ENCODE measurements around the gene FADS3. TPM values are rescaled to one million over a fixed set of nuclear protein-coding genes. Genes with fewer than 3 reads are reported as not detected.

The FADS3 gene
- total RNA-seq, 1 experiment from 2014 or later, result 22.6 TPM

DNA sequence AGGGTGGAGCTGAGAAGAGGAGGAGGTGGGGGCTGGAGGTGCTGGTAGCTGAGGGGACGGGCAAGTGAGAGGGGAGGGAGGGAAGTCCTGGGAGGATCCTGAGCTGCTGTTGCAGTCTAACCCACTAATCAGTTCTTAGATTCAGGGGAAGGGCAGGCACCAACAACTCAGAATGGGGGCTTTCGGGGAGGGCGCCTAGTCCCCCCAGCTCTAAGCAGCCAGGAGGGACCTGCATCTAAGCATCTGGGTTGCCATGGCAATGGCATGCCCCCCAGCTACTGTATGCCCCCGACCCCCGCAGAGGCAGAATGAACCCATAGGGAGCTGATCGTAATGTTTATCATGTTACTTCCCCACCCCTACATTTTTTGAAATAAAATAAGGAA, 24.4 kb downstream of the FADS3 start:
- no peaks in the 10 kb centered on the region for H3K9me3 ChIP-seq (ENCODE audit: control insufficient read depth, insufficient read depth, low read depth, low read length)
- DNase-seq (ENCODE audit: low read depth, low spot score), result no peak
- no peak for TF ChIP-seq POLR2AphosphoS5 (IDR thresholded peaks at IDR 0.05; ENCODE audit: low read depth, low read length)
- TF ChIP-seq, protein P1, sequence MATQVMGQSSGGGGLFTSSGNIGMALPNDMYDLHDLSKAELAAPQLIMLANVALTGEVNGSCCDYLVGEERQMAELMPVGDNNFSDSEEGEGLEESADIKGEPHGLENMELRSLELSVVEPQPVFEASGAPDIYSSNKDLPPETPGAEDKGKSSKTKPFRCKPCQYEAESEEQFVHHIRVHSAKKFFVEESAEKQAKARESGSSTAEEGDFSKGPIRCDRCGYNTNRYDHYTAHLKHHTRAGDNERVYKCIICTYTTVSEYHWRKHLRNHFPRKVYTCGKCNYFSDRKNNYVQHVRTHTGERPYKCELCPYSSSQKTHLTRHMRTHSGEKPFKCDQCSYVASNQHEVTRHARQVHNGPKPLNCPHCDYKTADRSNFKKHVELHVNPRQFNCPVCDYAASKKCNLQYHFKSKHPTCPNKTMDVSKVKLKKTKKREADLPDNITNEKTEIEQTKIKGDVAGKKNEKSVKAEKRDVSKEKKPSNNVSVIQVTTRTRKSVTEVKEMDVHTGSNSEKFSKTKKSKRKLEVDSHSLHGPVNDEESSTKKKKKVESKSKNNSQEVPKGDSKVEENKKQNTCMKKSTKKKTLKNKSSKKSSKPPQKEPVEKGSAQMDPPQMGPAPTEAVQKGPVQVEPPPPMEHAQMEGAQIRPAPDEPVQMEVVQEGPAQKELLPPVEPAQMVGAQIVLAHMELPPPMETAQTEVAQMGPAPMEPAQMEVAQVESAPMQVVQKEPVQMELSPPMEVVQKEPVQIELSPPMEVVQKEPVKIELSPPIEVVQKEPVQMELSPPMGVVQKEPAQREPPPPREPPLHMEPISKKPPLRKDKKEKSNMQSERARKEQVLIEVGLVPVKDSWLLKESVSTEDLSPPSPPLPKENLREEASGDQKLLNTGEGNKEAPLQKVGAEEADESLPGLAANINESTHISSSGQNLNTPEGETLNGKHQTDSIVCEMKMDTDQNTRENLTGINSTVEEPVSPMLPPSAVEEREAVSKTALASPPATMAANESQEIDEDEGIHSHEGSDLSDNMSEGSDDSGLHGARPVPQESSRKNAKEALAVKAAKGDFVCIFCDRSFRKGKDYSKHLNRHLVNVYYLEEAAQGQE (IDR thresholded peaks at IDR 0.05; ENCODE audit: insufficient read depth in 1 of 2, low read depth in 2 of 2, low read length in 1 of 2), result no peak
- TF ChIP-seq, protein P2, sequence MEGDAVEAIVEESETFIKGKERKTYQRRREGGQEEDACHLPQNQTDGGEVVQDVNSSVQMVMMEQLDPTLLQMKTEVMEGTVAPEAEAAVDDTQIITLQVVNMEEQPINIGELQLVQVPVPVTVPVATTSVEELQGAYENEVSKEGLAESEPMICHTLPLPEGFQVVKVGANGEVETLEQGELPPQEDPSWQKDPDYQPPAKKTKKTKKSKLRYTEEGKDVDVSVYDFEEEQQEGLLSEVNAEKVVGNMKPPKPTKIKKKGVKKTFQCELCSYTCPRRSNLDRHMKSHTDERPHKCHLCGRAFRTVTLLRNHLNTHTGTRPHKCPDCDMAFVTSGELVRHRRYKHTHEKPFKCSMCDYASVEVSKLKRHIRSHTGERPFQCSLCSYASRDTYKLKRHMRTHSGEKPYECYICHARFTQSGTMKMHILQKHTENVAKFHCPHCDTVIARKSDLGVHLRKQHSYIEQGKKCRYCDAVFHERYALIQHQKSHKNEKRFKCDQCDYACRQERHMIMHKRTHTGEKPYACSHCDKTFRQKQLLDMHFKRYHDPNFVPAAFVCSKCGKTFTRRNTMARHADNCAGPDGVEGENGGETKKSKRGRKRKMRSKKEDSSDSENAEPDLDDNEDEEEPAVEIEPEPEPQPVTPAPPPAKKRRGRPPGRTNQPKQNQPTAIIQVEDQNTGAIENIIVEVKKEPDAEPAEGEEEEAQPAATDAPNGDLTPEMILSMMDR (IDR thresholded peaks at IDR 0.05), result no peak
- no peak for TF ChIP-seq SIN3A (IDR thresholded peaks at IDR 0.05; ENCODE audit: borderline replicate concordance, insufficient read depth, low read depth, low read length)
- TF ChIP-seq TCF7L2 (IDR thresholded peaks at IDR 0.05; ENCODE audit: low read depth, low read length), result no peak
- ATAC-seq, result no peak
- no peaks in the 10 kb centered on the region for H3K36me3 ChIP-seq (ENCODE audit: control insufficient read depth, insufficient read depth, low read length)
- TSS peak; percentile 77 for BruUV-seq (replicated peaks)
- H3K4me3 ChIP-seq (ENCODE audit: low read depth in 2 of 2, low read length in 2 of 2), result no peak overlapping the region
- POLR2A ChIA-PET, result interaction anchor here (0.6 kb wide), 1 partner anchor 50 kb away, joined by 3 read pairs; the partner anchor contains the start of gene FADS1
- in situ Hi-C loops (cut with HindIII; ENCODE audit: low pct_unique_long_range_greater_than_20kb, low sequenced_read_pairs) (no loop called here), intact Hi-C loops (cut with micrococcal nuclease; ENCODE audit: unreplicated experiment) (no loop called here)
- H3K27me3 ChIP-seq (ENCODE audit: control insufficient read depth, insufficient read depth, low read length), result no peaks in the 10 kb centered on the region
- peaks cover 13% of the 10 kb centered on the region for H3K4me1 ChIP-seq (ENCODE audit: control insufficient read depth, insufficient read depth, low read length)
- no peak overlapping the region for H3K27ac ChIP-seq (ENCODE audit: low read length)
- CTCF ChIA-PET, result interaction anchor here (0.6 kb wide), 1 partner anchor 80 kb away, joined by 3 read pairs; no protein-coding TSS in a partner anchor

DNA sequence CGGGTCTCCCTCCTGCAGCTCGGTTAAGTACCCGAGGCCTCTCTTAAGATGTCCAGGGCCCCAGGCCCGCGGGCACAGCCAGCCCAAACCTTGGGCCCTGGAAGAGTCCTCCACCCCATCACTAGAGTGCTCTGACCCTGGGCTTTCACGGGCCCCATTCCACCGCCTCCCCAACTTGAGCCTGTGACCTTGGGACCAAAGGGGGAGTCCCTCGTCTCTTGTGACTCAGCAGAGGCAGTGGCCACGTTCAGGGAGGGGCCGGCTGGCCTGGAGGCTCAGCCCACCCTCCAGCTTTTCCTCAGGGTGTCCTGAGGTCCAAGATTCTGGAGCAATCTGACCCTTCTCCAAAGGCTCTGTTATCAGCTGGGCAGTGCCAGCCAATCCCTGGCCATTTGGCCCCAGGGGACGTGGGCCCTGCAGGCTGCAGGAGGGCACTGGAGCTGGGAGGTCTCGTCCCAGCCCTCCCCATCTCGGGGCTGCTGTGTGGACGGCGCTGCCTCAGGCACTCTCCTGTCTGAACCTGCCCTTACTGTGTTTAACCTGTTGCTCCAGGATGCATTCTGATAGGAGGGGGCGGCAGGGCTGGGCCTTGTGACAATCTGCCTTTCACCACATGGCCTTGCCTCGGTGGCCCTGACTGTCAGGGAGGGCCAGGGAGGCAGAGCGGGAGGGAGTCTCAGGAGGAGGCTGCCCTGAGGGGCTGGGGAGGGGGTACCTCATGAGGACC, 25.0 kb downstream of the FADS3 start:
- DNase-seq (ENCODE audit: low read depth, low spot score) (no peak), ATAC-seq (no peak)
- Histone ChIP-seq H3K4me3 (ENCODE audit: low read depth in 2 of 2, low read length in 2 of 2) (no peak overlapping the region), H3K36me3 (ENCODE audit: control insufficient read depth, insufficient read depth, low read length) (no peaks in the 10 kb centered on the region), H3K9me3 (ENCODE audit: control insufficient read depth, insufficient read depth, low read depth, low read length) (no peaks in the 10 kb centered on the region), H3K27ac (ENCODE audit: low read length) (no peak overlapping the region), H3K27me3 (ENCODE audit: control insufficient read depth, insufficient read depth, low read length) (no peaks in the 10 kb centered on the region), H3K4me1 (ENCODE audit: control insufficient read depth, insufficient read depth, low read length) (peaks cover 13% of the 10 kb centered on the region)
- ChIA-PET POLR2A (interaction anchor here (0.6 kb wide), 1 partner anchor 50 kb away, joined by 3 read pairs; the partner anchor contains the start of gene FADS1), CTCF (interaction anchor here (0.6 kb wide), 1 partner anchor 83 kb away, joined by 7 read pairs; no protein-coding TSS in a partner anchor)
- BruUV-seq (replicated peaks), result no TSS peak
- intact Hi-C loops (cut with micrococcal nuclease; ENCODE audit: unreplicated experiment) (no loop called here), in situ Hi-C loops (cut with HindIII; ENCODE audit: low pct_unique_long_range_greater_than_20kb, low sequenced_read_pairs) (no loop called here)
- TF ChIP-seq, protein P1 (IDR thresholded peaks at IDR 0.05; ENCODE audit: insufficient read depth in 1 of 2, low read depth in 2 of 2, low read length in 1 of 2), result no peak
- TF ChIP-seq SIN3A (IDR thresholded peaks at IDR 0.05; ENCODE audit: borderline replicate concordance, insufficient read depth, low read depth, low read length), result no peak
- TF ChIP-seq POLR2AphosphoS5 (IDR thresholded peaks at IDR 0.05; ENCODE audit: low read depth, low read length), result no peak
- TF ChIP-seq TCF7L2 (IDR thresholded peaks at IDR 0.05; ENCODE audit: low read depth, low read length), result no peak
- TF ChIP-seq, protein P2 (IDR thresholded peaks at IDR 0.05), result no peak

Measured in Panc1 (cell line).